HG02759 (cell line): Measurements from ENCODE around the gene RASL11B.

Source experiments
- ATAC-seq: cut with Tn5 transposase; IDR thresholded peaks from one replicate; pipeline ENCODE4 v1.9.1; 2021; ENCODE audit warnings: mild to moderate bottlenecking, moderate library complexity; ENCODE audit not compliant: unreplicated experiment

RASL11B gene

GRCh38 chr4:52842792-52843191 is 19.3 kb upstream of the RASL11B start:
- ATAC-seq: no peak

GRCh38 chr4:52843351-52843750 is 18.8 kb upstream of the RASL11B start:
- no peak for ATAC-seq

- no peak for ATAC-seq
Observed at GRCh38 chr4:52843958-52844357, 18.2 kb upstream of the RASL11B start.

- no peak for ATAC-seq
Observed at GRCh38 chr4:52844596-52844995, 17.5 kb upstream of the RASL11B start.

- ATAC-seq: no peak
Observed at GRCh38 chr4:52846502-52846901, 15.6 kb upstream of the RASL11B start.

GRCh38 chr4:52848254-52848653 is 13.9 kb upstream of the RASL11B start:
- no peak for ATAC-seq

- no peak for ATAC-seq
Observed at GRCh38 chr4:52850406-52851124, 11.6 kb upstream of the RASL11B start.

GRCh38 chr4:52852041-52852440 is 10.1 kb upstream of the RASL11B start:
- ATAC-seq: no peak

GRCh38 chr4:52852711-52853110 is 9.4 kb upstream of the RASL11B start:
- ATAC-seq: no peak

GRCh38 chr4:52853351-52853750 is 8.8 kb upstream of the RASL11B start:
- ATAC-seq: no peak

- ATAC-seq: no peak
Observed at GRCh38 chr4:52856801-52857200, 5.3 kb upstream of the RASL11B start.

- ATAC-seq: no peak
Observed at GRCh38 chr4:52860361-52860760, 1.8 kb upstream of the RASL11B start.

- ATAC-seq: no peak
Observed at GRCh38 chr4:52861171-52861823, 820 bp upstream of the RASL11B start.

- no peak for ATAC-seq
Observed at GRCh38 chr4:52862639-52863161, 583 bp downstream of the RASL11B start.

GRCh38 chr4:52863324-52863723 is 1.2 kb downstream of the RASL11B start:
- no peak for ATAC-seq

- no peak for ATAC-seq
Observed at GRCh38 chr4:52864793-52865192, 2.7 kb downstream of the RASL11B start.

- ATAC-seq: no peak
Observed at GRCh38 chr4:52865300-52865699, 3.2 kb downstream of the RASL11B start.

GRCh38 chr4:52866734-52867133 is 4.6 kb downstream of the RASL11B start:
- no peak for ATAC-seq

GRCh38 chr4:52867163-52867562 is 5.0 kb downstream of the RASL11B start:
- ATAC-seq: no peak

- ATAC-seq: no peak
Observed at GRCh38 chr4:52868133-52868532, 6.0 kb downstream of the RASL11B start.

GRCh38 chr4:52869196-52869595 is 7.1 kb downstream of the RASL11B start:
- no peak for ATAC-seq

- no peak for ATAC-seq
Observed at GRCh38 chr4:52869656-52870055, 7.5 kb downstream of the RASL11B start.
